ENCODE measurements around the gene ANKRD44. TPM values are rescaled to one million over a fixed set of nuclear protein-coding genes. Genes with fewer than 3 reads are reported as not detected.

Gene ANKRD44
- total and polyA plus RNA-seq, 2 of the 8 experiments (the other 6 are each of a cell fraction or from before 2014, with no cell fraction given), result 1.2 to 1.3 TPM

DNA sequence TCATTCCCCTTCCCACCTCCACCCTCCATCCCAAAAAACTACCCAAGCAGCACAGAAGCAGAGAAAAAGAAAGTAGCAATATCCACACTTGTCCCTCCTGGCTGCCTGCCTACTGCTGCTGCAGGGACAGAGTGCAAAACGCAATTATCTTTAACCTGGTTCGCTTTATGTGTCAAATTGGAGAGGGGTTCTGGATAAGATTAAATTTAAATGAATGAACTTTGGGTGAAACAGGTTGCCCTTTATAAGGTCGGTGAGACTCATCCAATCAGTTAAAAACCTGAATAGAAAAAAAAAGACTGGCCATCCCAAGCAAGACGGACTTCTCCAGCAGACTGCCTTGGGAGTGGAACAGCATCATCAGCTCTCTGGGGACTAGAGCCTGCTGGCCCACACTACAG lies 62.6 kb downstream of the ANKRD44 start:
- H3K9ac ChIP-seq (replicated peaks in 1 of 4; ENCODE audit: extremely low read depth in 1 of 4, low read depth in 3 of 4, low read length in 3 of 4), result no peak overlapping the region
- no peak overlapping the region for H2BK12ac ChIP-seq (ENCODE audit: low read depth, low read length)
- H3K36me3 ChIP-seq (ENCODE audit: control insufficient read depth in 2 of 4, insufficient read depth in 4 of 4, low read length in 3 of 4), result no peaks in the 10 kb centered on the region
- H2AFZ ChIP-seq (ENCODE audit: low read length), result no peak overlapping the region
- H2BK120ac ChIP-seq (replicated peaks; ENCODE audit: low read depth, low read length), result no peak overlapping the region
- ChIA-PET CTCF (ENCODE audit: partially characterized antibody) (interaction anchor here (1.3 kb wide), 1 partner anchor 55 kb away, joined by 3 read pairs; no protein-coding TSS in a partner anchor), POLR2A (ENCODE audit: partially characterized antibody) (no interaction called here)
- H3K79me2 ChIP-seq (ENCODE audit: control insufficient read depth in 1 of 2, insufficient read depth in 2 of 2, low read length in 2 of 2), result no peaks in the 10 kb centered on the region
- no peaks in the 10 kb centered on the region for H3K9me3 ChIP-seq (ENCODE audit: insufficient read depth in 2 of 2, low read depth in 1 of 2, low read length in 1 of 2)
- DNase-seq (ENCODE audit: low read depth in 1 of 2, low spot score in 2 of 2), result no peak
- H2BK20ac ChIP-seq (ENCODE audit: low read length), result no peak overlapping the region
- H2BK15ac ChIP-seq (ENCODE audit: low read length), result no peak overlapping the region
- WGBS, 2 experiments (ENCODE audit: extremely low coverage in 1 of 2, insufficient coverage in 1 of 2, insufficient read length in 1 of 2, insufficient replicate concordance in 2 of 2, low coverage in 1 of 2, low lambda C conversion rate in 2 of 2, missing lambda C conversion rate in 1 of 2), result 90% methylated on average over 4 of the region's 4 CpGs; no CpG with 5 or more reads in 1 of the 2 experiments
- no peak overlapping the region for H3K23ac ChIP-seq (ENCODE audit: insufficient read length)
- H2AK5ac ChIP-seq (ENCODE audit: low read depth, low read length), result no peak overlapping the region
- H3K27ac ChIP-seq (ENCODE audit: low read depth, low read length), result no peak overlapping the region
- no peak for FAIRE-seq
- H4K8ac ChIP-seq (ENCODE audit: extremely low read depth, insufficient read depth, low read length), result no peak overlapping the region; the same call in 1 of the 2 replicates
- H4K20me1 ChIP-seq (replicated peaks in 1 of 2; ENCODE audit: control insufficient read depth in 1 of 2, insufficient read depth in 2 of 2, low read length in 2 of 2), result no peaks in the 10 kb centered on the region
- H3K23me2 ChIP-seq (ENCODE audit: low read depth, low read length), result no peaks in the 10 kb centered on the region
- no peaks in the 10 kb centered on the region for H3K27me3 ChIP-seq (replicated peaks in 1 of 4; ENCODE audit: control insufficient read depth in 3 of 4, extremely low read depth in 1 of 4, insufficient read depth in 3 of 4, low read length in 3 of 4)
- H4K5ac ChIP-seq (ENCODE audit: insufficient read length, low read depth, low read length), result no peak overlapping the region
- no peaks in the 10 kb centered on the region for H3K4me1 ChIP-seq (replicated peaks in 1 of 4; ENCODE audit: control insufficient read depth in 3 of 4, insufficient read depth in 4 of 4, low read length in 3 of 4)
- no peak overlapping the region for H3K14ac ChIP-seq (ENCODE audit: insufficient read length)
- H3K79me1 ChIP-seq (ENCODE audit: low read depth, low read length), result no peaks in the 10 kb centered on the region
- H3K56ac ChIP-seq (replicated peaks; ENCODE audit: insufficient read length, low read depth, low read length), result no peak overlapping the region
- no peak overlapping the region for H3K4ac ChIP-seq (replicated peaks; ENCODE audit: insufficient read length, low read depth, low read length)
- no peak overlapping the region for H3K4me2 ChIP-seq (ENCODE audit: insufficient read depth in 1 of 2, low read depth in 2 of 2, low read length in 2 of 2)
- no peak overlapping the region for H3K4me3 ChIP-seq (ENCODE audit: extremely low read depth in 1 of 4, insufficient read depth in 2 of 4, low read depth in 3 of 4, low read length in 4 of 4)
- no peak overlapping the region for H4K91ac ChIP-seq (replicated peaks; ENCODE audit: insufficient read length, low read length)
- no peak overlapping the region for H3K18ac ChIP-seq (ENCODE audit: extremely low read depth, low read length)
- no peak overlapping the region for H2BK5ac ChIP-seq (ENCODE audit: low read depth, low read length)
- TF ChIP-seq, protein P1, sequence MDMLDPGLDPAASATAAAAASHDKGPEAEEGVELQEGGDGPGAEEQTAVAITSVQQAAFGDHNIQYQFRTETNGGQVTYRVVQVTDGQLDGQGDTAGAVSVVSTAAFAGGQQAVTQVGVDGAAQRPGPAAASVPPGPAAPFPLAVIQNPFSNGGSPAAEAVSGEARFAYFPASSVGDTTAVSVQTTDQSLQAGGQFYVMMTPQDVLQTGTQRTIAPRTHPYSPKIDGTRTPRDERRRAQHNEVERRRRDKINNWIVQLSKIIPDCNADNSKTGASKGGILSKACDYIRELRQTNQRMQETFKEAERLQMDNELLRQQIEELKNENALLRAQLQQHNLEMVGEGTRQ (IDR thresholded peaks at IDR 0.05; ENCODE audit: low read length), result no peak
- no peak for TF ChIP-seq KDM1A (IDR thresholded peaks at IDR 0.05; ENCODE audit: borderline replicate concordance, low read length)
- TF ChIP-seq, protein P2, sequence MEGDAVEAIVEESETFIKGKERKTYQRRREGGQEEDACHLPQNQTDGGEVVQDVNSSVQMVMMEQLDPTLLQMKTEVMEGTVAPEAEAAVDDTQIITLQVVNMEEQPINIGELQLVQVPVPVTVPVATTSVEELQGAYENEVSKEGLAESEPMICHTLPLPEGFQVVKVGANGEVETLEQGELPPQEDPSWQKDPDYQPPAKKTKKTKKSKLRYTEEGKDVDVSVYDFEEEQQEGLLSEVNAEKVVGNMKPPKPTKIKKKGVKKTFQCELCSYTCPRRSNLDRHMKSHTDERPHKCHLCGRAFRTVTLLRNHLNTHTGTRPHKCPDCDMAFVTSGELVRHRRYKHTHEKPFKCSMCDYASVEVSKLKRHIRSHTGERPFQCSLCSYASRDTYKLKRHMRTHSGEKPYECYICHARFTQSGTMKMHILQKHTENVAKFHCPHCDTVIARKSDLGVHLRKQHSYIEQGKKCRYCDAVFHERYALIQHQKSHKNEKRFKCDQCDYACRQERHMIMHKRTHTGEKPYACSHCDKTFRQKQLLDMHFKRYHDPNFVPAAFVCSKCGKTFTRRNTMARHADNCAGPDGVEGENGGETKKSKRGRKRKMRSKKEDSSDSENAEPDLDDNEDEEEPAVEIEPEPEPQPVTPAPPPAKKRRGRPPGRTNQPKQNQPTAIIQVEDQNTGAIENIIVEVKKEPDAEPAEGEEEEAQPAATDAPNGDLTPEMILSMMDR (IDR thresholded peaks at IDR 0.05; ENCODE audit: control extremely low read depth in 1 of 3, insufficient read depth in 1 of 3, low read depth in 1 of 3, low read length in 3 of 3), result no peak
- TF ChIP-seq, protein P3, sequence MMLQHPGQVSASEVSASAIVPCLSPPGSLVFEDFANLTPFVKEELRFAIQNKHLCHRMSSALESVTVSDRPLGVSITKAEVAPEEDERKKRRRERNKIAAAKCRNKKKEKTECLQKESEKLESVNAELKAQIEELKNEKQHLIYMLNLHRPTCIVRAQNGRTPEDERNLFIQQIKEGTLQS (IDR thresholded peaks at IDR 0.05; ENCODE audit: insufficient read depth, low read depth, low read length), result no peak
- no peak for TF ChIP-seq JUND (IDR thresholded peaks at IDR 0.05; ENCODE audit: low read length)
- TF ChIP-seq SP4 (IDR thresholded peaks at IDR 0.05; ENCODE audit: low read length), result no peak
- TF ChIP-seq POLR2A (IDR thresholded peaks at IDR 0.05; ENCODE audit: control extremely low read depth in 1 of 2, low read depth in 2 of 2, low read length in 2 of 2), result no peak
- TF ChIP-seq TAF7 (optimal IDR thresholded peaks at IDR 0.05; ENCODE audit: borderline replicate concordance, low read depth, low read length), result no peak
- TF ChIP-seq NRF1 (IDR thresholded peaks at IDR 0.05; ENCODE audit: low read depth, low read length), result no peak
- TF ChIP-seq CREB1 (IDR thresholded peaks at IDR 0.05), result no peak
- TF ChIP-seq ZNF274 (IDR thresholded peaks at IDR 0.05; ENCODE audit: borderline replicate concordance, extremely low read depth, low read length), result no peak

Data from H1 (cell line).